ENCODE data around the gene RUNX3.

The RUNX3 gene

DNA sequence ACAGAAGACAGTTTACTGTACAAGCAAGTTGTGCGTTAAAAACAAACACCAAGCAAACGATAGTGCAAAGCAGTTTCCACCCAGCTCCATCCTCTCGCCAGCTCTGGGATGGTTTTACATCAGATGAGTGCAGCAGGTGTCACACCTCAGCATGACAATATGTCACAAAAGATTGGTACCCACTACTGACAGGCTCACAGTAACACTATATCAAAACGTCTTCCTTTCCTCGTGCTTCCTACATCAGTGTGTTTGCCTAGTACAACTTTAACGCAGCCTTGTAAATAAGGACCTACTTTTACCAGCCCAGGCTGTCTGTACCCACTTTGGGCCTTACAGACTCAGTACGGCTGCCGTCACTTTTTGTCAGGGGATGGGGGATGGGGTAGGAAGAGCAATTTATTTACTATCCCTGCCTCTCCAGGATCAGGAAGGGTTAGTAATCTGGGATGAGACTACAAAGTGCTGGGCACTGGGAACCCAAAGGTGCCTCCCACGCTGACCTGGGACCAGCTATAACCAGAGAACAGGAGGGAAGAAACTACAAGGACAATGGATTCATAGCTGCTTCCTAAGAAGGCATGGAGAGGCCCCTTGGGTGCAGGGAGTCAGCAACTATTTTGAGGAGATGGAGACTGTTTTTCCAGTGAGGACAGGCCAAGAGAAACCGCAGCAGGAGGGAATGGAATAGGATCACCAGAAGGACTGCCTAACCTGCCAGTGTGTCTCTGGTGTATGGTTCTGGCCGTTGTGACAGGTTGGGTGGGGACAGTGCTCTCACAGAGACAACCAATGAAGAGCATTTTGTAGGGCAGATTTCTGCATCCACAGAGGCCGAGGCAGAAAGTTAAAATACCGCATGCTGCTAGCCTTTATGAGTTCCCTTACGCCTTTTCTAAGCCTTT is 30.2 kb downstream of the RUNX3 start:
- WGBS, 2 donors (ENCODE audit: extremely low coverage in 2 of 2, insufficient read length in 2 of 2, insufficient replicate concordance in 1 of 2): no CpG with 5 or more reads among the region's 14 CpGs
- H3K9me3 ChIP-seq (replicated peaks in 1 of 2; ENCODE audit: control insufficient read depth in 2 of 2, insufficient read depth in 1 of 2, low read depth in 1 of 2, low read length in 2 of 2): no peaks in the 10 kb centered on the region
- H4K8ac ChIP-seq (ENCODE audit: low read depth, low read length): no peak overlapping the region
- H3K4me1 ChIP-seq (ENCODE audit: control insufficient read depth in 2 of 2, insufficient read depth in 1 of 2, low read depth in 1 of 2, low read length in 2 of 2): peaks cover 0 to 3% of the 10 kb centered on the region in 2 donors
- H2AK5ac ChIP-seq (ENCODE audit: low read depth, low read length): no peak overlapping the region
- H3K9ac ChIP-seq (ENCODE audit: low read depth, low read length, poor library complexity): no peak overlapping the region
- no peak overlapping the region for H3K4me3 ChIP-seq (ENCODE audit: low read length in 2 of 2)
- no peak overlapping the region for H2BK5ac ChIP-seq (ENCODE audit: low read length)
- no peak overlapping the region for H2AFZ ChIP-seq (ENCODE audit: low read length)
- no peak overlapping the region for H2BK120ac ChIP-seq (ENCODE audit: low read depth, low read length)
- H3K27ac ChIP-seq (replicated peaks; ENCODE audit: low read length): no peak overlapping the region
- no peak overlapping the region for H4K91ac ChIP-seq (ENCODE audit: low read depth, low read length, poor library complexity)
- peak overlapping the region; percentile 11 for H2BK12ac ChIP-seq (ENCODE audit: low read length)
- H3K18ac ChIP-seq (ENCODE audit: low read length): no peak overlapping the region
- peaks cover 0 to 40% (median 0%) of the 10 kb centered on the region in 3 experiments for H3K27me3 ChIP-seq (ENCODE audit: control insufficient read depth in 3 of 3, insufficient read depth in 3 of 3, low read depth in 1 of 3, low read length in 3 of 3)
- H3K79me1 ChIP-seq (ENCODE audit: low read depth, low read length): no peaks in the 10 kb centered on the region
- no peak overlapping the region for H3K4me2 ChIP-seq (ENCODE audit: insufficient read depth, low read length, poor library complexity, severe bottlenecking)
- H3K36me3 ChIP-seq (replicated peaks in 1 of 2; ENCODE audit: control insufficient read depth in 2 of 2, insufficient read depth in 2 of 2, low read length in 2 of 2): no peaks in the 10 kb centered on the region
- no peak for DNase-seq (ENCODE audit: low spot score)
- no peak overlapping the region for H3K4ac ChIP-seq (ENCODE audit: low read length)
- H3K14ac ChIP-seq (ENCODE audit: low read length): no peak overlapping the region
- H3K23ac ChIP-seq (ENCODE audit: low read depth, low read length, poor library complexity): no peak overlapping the region
- no peak overlapping the region for H2BK15ac ChIP-seq (ENCODE audit: low read length)

DNA sequence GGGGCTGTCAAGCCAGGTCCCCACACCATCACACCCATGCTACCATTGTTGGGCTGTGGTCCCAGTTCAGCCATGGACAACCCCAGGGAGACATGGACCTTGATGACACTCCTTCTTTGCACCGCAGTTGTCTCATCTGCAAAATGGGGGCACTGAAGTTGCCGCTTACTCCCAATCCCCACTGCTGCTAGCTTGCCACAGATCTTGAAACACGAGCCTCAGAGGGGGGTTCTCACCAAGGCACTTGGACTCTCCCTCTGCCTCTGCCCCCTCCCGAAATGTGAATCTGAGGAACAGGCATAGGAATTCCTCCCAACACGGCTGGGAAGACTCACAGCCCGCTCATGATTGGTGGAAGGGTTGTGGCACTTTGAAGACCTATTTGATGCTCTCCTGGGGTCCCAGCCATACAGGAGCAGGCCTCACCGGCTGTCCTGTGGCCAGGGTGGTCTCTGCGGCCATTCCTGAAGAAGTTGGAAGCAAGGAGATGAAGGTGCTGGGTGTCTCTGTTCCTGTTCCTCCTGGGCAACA is 31.1 kb downstream of the RUNX3 start:
- H3K4me2 ChIP-seq (ENCODE audit: insufficient read depth, low read length, poor library complexity, severe bottlenecking): no peak overlapping the region
- H2AK5ac ChIP-seq (ENCODE audit: low read depth, low read length): no peak overlapping the region
- no peak overlapping the region for H2BK12ac ChIP-seq (ENCODE audit: low read length)
- no peaks in the 10 kb centered on the region for H3K79me1 ChIP-seq (ENCODE audit: low read depth, low read length)
- H3K9me3 ChIP-seq (replicated peaks in 1 of 2; ENCODE audit: control insufficient read depth in 2 of 2, insufficient read depth in 1 of 2, low read depth in 1 of 2, low read length in 2 of 2): no peaks in the 10 kb centered on the region
- no peak overlapping the region for H2BK120ac ChIP-seq (ENCODE audit: low read depth, low read length)
- no peak overlapping the region for H3K4me3 ChIP-seq (ENCODE audit: low read length in 2 of 2)
- no peak overlapping the region for H2BK15ac ChIP-seq (ENCODE audit: low read length)
- no peak overlapping the region for H3K4ac ChIP-seq (ENCODE audit: low read length)
- H3K27me3 ChIP-seq (ENCODE audit: control insufficient read depth in 3 of 3, insufficient read depth in 3 of 3, low read depth in 1 of 3, low read length in 3 of 3): peaks cover 0 to 40% (median 0%) of the 10 kb centered on the region in 3 experiments
- H2BK5ac ChIP-seq (ENCODE audit: low read length): no peak overlapping the region
- H3K18ac ChIP-seq (ENCODE audit: low read length): no peak overlapping the region
- H3K4me1 ChIP-seq (ENCODE audit: control insufficient read depth in 2 of 2, insufficient read depth in 1 of 2, low read depth in 1 of 2, low read length in 2 of 2): no peaks in the 10 kb centered on the region
- H3K9ac ChIP-seq (ENCODE audit: low read depth, low read length, poor library complexity): no peak overlapping the region
- no peak overlapping the region for H3K27ac ChIP-seq (replicated peaks; ENCODE audit: low read length)
- H3K14ac ChIP-seq (ENCODE audit: low read length): no peak overlapping the region
- no peak overlapping the region for H2AFZ ChIP-seq (ENCODE audit: low read length)
- H3K23ac ChIP-seq (ENCODE audit: low read depth, low read length, poor library complexity): no peak overlapping the region
- DNase-seq (ENCODE audit: low spot score): no peak
- H3K36me3 ChIP-seq (replicated peaks in 1 of 2; ENCODE audit: control insufficient read depth in 2 of 2, insufficient read depth in 2 of 2, low read length in 2 of 2): no peaks in the 10 kb centered on the region
- H4K8ac ChIP-seq (ENCODE audit: low read depth, low read length): no peak overlapping the region
- WGBS, 2 donors (ENCODE audit: extremely low coverage in 2 of 2, insufficient read length in 2 of 2, insufficient replicate concordance in 1 of 2): no CpG with 5 or more reads among the region's 8 CpGs
- no peak overlapping the region for H4K91ac ChIP-seq (ENCODE audit: low read depth, low read length, poor library complexity)

DNA sequence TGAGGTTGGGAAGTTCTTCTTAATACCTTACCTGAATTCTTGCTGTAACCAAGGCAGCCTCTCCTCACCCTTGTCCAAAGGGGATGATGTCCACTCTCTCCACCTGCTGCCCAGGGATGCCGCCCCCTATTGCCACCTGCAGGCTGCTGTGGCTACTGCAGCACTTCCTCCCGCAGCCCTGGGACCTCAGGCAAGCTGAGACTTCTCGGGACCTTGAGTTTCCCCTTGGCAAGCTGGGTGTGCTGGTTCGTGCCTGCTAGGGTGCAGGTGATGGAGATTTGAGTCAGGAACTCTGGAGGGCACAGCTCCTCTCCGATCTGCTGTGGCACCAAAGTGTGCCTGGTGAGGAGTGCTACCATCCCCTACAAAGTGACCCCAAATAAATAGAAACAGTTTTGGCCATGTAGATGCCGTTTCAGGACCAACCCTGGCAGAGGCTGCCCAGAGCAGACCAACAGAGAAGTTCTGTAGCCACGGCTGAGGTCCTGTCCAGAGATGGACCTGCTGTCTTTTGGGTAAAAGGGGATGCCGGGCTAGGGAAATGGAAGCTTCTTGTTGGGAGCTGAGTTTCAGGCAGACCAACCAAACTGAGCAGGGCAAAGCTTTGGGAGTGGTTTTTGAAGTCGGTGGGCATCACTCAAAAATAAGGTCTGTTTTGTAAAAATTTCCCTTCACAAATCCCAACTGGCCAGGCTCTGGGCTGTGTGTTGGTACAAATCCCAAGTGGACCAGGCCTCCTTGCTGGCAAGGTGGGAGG is 31.7 kb downstream of the RUNX3 start:
- WGBS, 2 donors (ENCODE audit: extremely low coverage in 2 of 2, insufficient read length in 2 of 2, insufficient replicate concordance in 1 of 2): no CpG with 5 or more reads among the region's 9 CpGs
- no peak overlapping the region for H2AK5ac ChIP-seq (ENCODE audit: low read depth, low read length)
- no peak overlapping the region for H3K23ac ChIP-seq (ENCODE audit: low read depth, low read length, poor library complexity)
- no peak overlapping the region for H3K4me2 ChIP-seq (ENCODE audit: insufficient read depth, low read length, poor library complexity, severe bottlenecking)
- peak; percentile 31 for DNase-seq (ENCODE audit: low spot score)
- no peak overlapping the region for H3K18ac ChIP-seq (ENCODE audit: low read length)
- H3K9ac ChIP-seq (ENCODE audit: low read depth, low read length, poor library complexity): no peak overlapping the region
- H4K8ac ChIP-seq (ENCODE audit: low read depth, low read length): no peak overlapping the region
- H2BK5ac ChIP-seq (ENCODE audit: low read length): no peak overlapping the region
- H3K27me3 ChIP-seq (ENCODE audit: control insufficient read depth in 3 of 3, insufficient read depth in 3 of 3, low read depth in 1 of 3, low read length in 3 of 3): peaks cover 0 to 35% (median 0%) of the 10 kb centered on the region in 3 experiments
- H3K9me3 ChIP-seq (replicated peaks in 1 of 2; ENCODE audit: control insufficient read depth in 2 of 2, insufficient read depth in 1 of 2, low read depth in 1 of 2, low read length in 2 of 2): no peaks in the 10 kb centered on the region
- H3K79me1 ChIP-seq (ENCODE audit: low read depth, low read length): no peaks in the 10 kb centered on the region
- no peak overlapping the region for H3K14ac ChIP-seq (ENCODE audit: low read length)
- no peak overlapping the region for H3K4me3 ChIP-seq (ENCODE audit: low read length in 2 of 2)
- no peak overlapping the region for H2AFZ ChIP-seq (ENCODE audit: low read length)
- no peak overlapping the region for H3K27ac ChIP-seq (replicated peaks; ENCODE audit: low read length)
- H2BK12ac ChIP-seq (ENCODE audit: low read length): no peak overlapping the region
- H2BK15ac ChIP-seq (ENCODE audit: low read length): no peak overlapping the region
- H3K36me3 ChIP-seq (replicated peaks in 1 of 2; ENCODE audit: control insufficient read depth in 2 of 2, insufficient read depth in 2 of 2, low read length in 2 of 2): no peaks in the 10 kb centered on the region
- no peak overlapping the region for H2BK120ac ChIP-seq (ENCODE audit: low read depth, low read length)
- no peak overlapping the region for H4K91ac ChIP-seq (ENCODE audit: low read depth, low read length, poor library complexity)
- no peaks in the 10 kb centered on the region for H3K4me1 ChIP-seq (ENCODE audit: control insufficient read depth in 2 of 2, insufficient read depth in 1 of 2, low read depth in 1 of 2, low read length in 2 of 2)
- H3K4ac ChIP-seq (ENCODE audit: low read length): no peak overlapping the region
